HG03135 (cell line): ENCODE results near the gene LRRC59.
"Not testable (repeated sequence)": the region's sequence is repeated elsewhere in the genome, so short reads cannot be mapped to it uniquely, and the experiment has no call there.

ENCODE experiments used
- ATAC-seq: cut with Tn5 transposase; IDR thresholded peaks from one replicate; pipeline ENCODE4 v1.9.1; 2021; ENCODE audit warnings: mild to moderate bottlenecking, moderate library complexity; ENCODE audit not compliant: unreplicated experiment

Gene LRRC59

DNA sequence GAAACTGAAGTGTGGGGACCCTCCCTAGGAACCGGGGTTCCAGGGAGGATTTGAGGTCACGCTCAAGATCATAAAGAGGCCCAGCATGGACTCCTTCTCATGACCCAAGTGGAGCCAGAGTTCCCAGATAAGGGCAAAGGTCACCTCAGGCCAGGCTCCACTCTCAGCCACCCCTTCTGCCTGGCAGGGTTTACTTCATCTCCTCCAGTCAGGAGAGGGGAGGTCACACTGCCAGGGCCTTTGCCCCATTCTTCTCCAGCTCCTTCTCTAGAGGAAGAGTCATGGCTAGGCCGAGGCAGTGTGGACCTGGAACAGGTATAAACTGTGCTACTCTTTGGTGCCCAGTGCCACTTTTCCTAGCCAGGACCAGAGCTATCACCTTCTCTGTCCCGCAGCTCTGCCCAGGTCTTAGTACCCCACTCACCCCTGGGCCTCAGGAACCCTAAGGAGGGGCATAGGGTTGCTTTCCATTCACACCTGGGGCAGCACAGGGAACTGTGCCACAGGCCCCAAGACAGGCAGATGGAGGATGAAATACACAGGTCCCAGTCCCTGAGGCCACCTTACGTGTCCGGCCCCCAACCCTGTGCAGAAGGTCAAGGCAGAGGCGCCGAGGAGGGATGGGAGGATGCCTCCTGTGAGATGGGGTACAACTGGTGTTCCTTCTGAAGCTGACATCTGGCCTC lies 27.8 kb upstream of the LRRC59 start:
- no peak for ATAC-seq

DNA sequence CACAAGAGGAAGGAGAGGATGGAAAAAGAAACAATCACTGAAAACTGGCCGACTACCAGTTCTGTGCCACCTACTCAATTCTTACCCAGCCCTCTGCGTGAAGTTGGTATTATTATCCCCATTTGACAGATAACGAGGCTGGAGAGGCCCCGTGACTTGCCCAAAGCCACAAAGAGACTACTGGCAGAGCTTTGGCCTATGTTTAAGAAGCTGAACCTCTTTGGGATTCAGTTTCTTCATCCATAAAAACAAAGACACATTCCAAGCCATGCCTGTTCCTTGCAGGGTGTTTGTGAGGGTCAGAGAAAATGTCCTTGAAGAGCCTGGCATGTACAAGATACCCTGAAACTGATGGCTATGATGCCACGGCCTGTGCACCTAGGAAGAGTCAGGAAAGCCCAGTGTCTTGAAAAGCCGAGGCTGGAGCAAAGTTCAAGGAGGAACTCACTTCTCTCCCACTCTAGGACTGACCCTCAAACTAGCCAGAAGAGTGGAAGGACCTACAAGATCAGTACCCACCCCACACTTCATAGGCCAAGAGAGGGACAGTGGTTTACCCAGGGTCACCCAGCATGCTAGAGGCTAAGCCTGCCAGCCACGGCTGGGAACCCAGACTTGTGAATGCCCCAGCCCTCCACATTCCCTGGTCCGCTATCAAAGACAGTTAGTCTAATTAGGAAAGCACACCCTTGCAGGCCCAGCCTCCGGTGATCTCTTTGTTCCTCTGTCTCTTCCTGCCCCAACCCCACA lies 27.1 kb upstream of the LRRC59 start:
- ATAC-seq, result no peak

DNA sequence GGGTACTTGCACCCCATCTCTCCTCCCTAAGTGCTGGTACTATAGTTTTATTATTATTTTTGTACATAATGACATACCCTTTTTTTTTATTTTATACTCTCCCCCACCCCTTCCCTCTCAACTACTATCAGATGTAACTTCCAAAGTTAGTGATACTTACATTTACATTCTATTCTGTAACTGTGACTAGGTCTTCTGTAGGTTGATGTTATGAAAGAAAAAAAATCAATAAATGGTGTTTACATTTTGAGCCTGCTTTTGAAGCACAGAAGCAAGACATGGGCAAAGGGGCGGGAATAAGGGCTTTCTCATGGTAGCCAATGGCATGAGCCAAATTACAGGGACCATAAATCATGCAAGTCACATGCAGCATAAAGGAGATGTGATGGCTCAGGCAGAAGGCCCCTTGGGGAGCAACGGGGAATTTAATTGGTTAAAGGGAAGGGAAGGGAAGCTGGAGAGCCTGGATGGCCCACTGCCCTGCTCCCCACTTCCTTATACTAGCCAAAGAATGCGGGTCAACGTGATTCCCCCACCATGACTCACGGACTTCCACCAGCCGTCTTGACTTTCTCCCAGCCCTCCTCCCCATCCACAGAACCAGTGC lies 26.3 kb upstream of the LRRC59 start:
- no peak for ATAC-seq

DNA sequence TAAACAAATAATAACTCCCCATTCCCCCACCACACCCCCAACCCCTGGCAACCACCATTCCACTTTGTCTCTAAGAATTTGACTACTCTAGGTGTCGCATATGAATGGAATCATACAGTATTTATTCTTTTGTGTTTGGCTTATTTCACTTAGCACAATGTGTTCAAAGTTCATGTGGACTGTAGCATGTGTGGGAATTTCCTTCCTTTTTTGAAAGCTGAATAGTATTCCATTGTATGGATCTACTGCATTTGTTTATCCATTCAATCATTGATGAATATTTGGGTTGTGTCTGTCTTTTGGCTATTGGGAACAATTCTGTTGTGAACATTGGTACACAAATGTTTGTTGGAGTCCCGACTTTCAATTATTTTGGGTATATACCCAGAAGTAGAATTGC lies 25.4 kb upstream of the LRRC59 start:
- no peak for ATAC-seq

DNA sequence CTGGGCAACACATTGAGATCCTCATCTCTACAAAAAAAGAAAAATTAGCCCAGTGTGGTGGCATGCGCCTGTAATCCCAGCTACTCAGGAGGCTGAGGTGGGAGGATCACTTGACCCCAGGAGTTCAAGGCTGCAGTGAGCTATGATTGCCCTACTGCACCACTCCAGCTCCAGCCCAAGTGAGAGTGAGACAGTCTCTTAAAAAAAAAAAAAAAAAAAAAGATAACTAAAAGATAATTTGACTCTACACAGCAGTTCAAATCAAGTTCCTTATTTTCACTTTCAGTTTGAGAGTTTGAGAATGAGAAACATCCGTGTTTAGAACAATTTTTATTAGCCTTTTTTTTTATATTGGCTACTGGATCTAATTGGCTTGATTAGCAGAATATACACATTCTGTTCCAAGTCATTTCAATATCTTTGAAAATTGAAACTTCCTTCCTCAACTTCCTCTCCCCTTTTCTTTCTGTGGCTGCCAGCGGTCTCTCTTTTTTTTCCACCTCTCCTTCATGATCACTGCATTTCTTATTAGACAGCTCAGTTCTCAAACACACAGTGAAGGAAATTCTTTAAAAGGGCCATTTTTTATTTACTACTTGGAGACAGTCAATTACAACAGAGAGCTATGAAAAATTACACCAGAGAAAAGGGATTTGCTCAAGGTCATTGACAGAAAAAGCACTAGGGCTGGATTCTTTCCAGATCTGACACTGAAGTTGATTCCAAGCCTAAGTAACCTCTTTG lies 24.2 kb upstream of the LRRC59 start:
- ATAC-seq, result no peak

DNA sequence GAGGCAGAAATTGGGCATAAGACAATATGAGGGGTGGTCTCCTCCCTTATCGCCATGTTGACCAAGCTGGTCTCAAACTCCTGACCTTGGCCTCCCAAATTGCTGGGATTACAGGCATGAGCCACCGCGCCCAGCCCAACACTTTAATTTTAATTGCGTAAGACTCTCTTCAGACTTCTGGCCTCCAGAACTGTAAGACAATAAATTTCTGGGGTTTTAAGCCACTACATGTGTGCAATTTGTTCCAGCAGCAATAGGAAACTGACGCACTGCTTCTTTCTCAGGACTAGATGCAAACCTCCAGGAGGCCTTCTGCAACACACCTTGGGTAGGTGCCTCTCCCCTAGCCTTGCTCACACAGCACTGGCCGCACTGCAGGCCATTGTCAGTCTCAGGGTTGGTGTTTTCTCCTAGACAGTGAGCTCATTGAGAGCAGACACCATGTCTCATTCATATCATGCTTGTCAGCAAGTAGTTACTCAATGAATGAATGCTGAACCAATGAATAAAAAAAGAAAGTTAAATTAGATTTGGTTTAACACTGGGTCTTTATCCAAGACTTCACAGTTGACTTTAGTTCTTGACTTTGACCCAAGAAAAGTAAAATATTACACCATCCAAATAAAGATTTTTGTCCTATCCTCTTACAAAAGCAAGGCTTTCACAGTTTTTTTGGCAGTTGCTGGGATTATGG lies 23.2 kb upstream of the LRRC59 start:
- ATAC-seq, result no peak

DNA sequence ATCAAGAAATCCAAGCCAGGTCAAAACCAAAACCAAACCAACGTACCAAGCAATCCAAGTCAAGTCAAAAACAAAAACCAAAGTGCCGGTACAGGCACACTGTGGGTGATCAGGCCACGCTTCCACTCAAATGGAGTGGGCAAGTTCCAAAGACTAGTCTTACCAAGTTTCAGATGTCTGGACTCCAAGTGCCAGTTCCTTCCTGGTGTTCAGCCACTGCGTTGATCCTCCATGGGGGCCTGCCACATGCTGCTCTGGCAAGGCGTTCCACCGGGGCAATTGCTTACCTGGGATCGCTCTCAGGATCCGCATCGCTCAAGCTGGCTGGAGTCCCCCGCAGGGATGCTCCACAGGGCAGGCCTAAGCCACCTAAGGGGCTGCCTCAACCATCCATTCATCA lies 22.3 kb upstream of the LRRC59 start:
- not testable (repeated sequence) for ATAC-seq

DNA sequence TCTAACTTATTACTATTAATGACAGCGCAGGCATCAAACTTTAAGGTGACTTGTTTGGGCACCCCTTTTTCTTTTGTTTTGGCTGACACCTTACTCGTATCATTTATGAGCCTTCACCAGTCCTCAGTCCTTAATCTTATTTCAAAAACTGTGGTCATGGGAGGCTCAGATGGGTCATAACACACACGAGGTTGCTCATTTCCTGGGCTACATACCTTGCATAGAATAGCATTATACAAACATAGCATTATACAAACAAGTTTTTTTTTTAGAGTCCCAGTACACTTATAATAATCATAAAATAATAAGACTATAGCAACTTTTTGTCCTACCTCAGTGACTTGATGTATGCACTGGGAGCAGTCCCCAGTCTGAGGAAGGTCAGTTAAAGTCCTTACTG lies 17.5 kb upstream of the LRRC59 start:
- no peak for ATAC-seq

DNA sequence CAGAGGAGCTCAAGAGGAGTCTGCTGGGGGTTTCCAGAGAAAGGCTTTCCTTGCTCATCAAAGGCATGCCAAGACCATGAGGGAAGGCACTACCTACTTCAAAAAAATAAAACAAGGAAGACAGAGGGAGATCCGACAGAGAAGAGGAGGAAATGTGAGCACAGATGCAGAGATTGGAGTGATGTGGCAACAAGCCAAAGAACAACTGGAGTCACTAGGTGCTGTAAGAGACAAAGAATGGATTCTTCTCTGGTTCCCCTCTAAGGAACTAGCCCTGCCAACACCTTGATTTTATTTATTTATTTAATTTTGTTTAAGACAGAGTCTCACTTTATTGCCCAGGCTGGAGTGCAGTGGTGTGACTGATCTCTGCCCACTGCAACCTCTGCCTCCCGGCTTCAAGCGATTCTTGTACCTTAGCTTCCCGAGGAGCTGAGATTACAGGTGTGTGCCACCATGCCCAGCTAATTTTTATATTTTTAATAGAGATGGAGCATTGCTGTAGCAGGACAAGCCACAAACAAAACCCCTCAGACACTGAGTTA lies 14.9 kb upstream of the LRRC59 start:
- ATAC-seq, result no peak

DNA sequence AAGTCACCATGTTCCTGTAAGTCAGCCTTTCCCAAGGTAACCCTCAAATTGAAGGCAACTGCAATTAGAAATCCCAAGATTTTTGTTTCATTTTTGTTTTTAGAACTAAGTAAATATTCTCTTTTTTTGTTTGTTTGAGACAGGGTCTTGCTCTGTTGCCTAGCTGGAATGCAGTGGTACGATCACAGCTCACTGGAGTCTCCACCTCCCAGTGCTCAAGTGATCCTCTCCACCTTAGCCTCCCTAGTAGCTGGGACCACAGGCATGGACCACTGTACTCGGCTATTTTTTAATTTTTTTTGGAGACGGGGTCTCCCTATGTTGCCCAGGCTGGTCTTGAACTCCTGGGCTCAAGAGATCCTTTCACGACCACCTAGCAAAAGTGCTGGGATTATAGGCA lies 10.6 kb upstream of the LRRC59 start:
- no peak for ATAC-seq

DNA sequence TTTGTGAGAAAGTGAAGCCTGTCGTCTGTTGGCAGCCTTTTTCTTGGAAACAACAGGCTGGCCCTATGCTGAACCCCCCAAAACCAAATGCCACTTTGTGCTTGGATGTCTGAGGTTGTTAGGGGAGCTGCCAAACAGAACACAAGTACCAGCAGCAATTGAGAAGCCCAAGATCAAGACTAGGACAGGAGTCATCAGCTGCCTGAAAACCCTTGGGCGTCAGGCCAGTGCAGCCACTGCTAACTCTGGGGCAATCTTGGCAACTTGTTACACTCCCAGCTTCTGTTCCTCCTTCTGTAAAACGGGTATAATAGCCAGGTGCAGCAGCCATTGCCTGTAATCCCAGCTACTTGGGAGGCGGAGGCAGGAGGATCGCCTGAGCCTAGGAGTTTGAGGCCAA lies 9.3 kb upstream of the LRRC59 start:
- ATAC-seq, result no peak

DNA sequence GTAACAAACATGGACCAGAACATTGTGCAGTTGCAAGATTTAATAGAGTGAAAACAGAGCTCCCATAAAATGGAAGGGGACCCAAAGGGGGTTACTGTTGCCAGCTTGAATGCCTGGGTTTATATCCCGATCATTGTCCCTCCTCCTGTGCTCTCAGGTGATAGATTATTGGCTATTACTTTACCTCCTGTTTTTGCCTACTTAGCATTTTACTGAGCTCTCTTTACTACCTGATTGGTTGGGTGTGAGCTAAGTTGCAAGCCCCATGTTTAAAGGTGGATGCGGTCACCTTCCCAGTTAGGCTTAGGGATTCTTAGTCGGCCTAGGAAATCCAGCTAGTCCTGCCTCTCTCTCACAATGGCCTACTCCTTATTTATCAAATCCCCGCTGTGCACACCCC lies 8.0 kb upstream of the LRRC59 start:
- ATAC-seq, result not testable (repeated sequence)

DNA sequence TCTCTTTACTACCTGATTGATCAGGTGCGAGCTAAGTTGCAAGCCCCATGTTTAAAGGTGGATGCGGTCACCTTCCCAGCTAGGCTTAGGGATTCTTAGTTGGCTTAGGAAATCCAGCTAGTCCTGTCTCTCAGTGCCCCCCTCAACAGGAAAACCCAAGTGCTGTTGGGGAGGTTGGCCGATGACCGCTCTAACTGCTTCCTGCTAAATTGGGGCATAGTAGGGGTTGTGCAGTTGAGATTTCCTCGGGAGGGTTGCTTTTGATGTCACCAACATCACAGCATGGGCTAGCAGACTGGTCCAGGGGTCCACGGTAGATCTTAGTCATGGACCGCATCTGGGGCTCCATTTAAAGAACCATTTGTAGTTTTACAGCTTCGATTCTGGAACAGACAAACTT lies 2.3 kb upstream of the LRRC59 start:
- not testable (repeated sequence) for ATAC-seq

DNA sequence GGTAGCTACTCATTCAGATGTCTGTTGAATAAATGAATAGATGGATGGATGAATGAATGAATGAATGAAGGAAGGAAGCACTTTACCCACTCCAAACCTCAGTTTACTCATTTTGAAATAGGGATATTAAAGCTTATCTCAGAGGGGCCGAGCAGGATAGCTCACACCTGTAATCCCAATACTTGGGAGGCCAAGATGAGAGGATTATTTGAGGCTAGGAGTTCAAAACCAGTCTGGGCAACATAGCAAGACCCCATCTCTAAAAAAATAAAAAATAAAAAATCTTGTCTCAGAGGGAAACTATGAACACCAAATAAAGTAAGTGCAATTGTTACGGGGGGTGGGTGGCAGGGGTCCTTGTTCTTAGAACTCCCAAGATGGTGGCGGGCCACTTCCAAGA lies 1.3 kb upstream of the LRRC59 start:
- not testable (repeated sequence) for ATAC-seq

DNA sequence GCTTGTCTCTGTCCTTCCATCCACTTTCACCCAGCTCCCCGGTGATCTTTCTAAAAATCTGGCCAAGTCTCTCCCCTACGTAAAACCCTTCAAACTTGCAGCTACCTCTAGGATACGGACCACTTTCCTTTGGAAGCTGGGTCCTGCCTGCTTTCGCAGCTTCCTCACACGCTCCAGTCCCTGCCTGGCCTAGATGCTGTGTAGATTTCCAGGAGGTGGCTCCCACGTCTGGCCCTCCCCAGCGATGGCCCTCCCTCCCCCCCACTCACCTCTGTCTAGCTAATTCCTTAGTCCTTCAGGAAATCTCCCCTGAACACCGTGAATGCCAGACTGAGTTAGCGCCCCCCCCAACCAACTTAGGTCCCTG lies 579 bp upstream of the LRRC59 start:
- ATAC-seq, result no peak

DNA sequence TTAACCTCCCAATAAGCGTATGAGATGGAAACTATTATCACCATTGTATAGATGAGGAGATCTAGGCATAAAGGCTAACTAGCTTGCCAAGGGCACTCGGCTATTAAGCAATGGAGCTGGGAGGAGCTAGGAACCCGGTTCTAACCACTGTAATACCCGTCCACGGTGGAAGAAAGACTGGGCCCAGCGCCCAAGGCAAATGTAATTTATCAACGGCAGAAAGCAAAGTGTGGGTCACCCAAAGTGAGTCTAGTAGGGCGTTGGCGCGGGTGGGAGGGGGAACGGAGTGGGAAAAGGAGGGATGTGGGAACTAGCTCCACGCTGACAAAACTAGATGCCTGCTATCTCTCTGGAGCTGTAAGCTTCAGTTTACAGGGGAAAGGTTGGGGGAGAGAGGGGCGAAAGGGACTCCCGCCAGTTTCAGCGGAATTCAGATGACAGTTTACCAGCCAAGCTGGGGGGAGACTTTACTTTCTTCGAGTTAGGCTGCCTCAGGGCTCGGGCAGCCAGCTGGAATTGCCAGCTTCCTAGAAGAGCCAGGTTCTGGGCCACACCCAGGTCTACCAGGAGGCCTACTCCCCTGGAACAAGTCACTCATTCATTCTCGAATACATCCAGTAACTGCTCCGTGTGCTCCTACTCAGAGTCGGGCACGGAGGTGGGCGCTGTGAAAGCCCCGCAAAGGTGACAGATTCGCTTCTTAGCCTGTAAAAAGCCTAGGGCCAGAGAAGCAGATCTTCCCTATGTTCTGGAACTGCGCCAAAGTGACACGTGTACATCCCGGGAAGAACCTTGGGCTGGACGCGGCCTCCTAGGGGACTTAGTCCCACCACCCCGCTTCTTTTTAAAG lies 837 bp downstream of the LRRC59 start:
- ATAC-seq, result peak; percentile 12

DNA sequence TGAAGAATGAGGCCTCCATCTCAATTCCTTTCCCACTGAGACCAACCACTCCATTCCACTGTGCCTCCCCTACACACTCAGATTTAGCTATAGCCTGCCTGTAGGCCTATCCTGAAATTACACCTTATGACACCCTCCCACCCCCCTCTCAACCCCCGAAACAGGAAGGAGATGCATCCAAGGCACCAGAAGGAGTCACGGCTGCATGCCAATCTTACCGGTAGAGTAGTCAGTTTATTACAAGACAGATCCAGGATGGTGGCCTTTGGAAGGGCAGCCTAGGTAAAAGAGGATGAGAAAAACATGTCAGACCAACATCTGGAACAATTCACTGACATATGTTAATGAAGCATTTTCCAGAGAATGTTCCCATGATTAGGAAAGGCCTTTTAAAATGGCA lies 2.6 kb downstream of the LRRC59 start:
- ATAC-seq, result no peak

DNA sequence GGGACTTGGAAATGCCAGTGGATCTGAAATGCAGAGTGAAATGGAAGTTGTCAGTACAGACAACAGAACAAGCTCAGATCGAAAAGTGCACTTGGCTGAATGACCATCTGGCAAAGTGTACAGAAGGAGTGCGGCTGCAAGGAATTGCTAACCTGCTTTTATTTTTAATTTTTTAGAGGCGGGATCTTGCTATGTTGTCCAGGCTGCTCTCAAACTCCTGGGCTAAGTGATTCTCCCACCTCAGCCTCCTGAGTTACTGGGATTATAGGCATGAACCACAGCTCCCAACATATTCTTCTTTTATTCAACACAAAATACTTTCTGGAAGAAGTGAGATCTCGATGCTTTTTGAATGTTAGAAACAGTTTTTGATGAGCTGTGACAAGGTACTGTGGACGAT lies 3.6 kb downstream of the LRRC59 start:
- no peak for ATAC-seq

DNA sequence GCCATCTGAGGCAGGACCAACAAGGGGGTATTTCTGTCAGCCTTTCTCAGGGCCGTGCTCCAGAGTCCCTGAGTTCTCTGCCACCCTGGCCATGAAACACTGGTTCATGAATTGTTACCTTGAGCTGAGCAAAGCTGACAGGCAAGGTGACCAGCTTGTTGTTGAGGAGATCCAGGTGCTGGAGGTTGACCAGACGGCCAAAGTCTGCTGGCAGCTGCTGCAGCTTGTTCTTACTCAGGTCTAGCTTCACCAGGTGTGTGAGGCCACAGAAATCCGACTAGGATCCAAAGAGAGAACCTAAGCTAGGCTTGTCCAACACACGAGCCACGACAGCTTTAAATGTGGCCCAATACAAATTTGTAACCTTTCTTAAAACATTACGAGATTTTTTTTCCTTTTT lies 4.7 kb downstream of the LRRC59 start:
- no peak for ATAC-seq

DNA sequence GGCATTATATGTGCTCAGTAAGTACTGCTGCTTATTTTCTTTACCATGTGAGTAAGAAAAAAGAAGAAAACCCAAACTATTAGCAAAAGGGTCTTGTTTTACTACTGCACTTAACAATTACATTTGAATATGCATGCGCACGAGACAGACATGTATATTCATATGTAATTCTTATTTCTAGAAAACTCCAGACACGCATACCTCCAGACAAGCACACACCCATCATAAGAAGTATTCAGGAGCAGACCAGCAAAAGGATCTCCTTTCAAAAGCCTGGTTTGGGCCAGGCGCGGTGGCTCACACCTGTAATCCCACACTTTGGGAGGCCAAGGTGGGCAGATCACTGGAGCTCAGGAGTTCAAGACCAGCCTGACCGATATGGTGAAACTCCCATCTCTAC lies 7.8 kb downstream of the LRRC59 start:
- ATAC-seq, result no peak
